Measurements from ENCODE around the gene AATF.

DNA sequence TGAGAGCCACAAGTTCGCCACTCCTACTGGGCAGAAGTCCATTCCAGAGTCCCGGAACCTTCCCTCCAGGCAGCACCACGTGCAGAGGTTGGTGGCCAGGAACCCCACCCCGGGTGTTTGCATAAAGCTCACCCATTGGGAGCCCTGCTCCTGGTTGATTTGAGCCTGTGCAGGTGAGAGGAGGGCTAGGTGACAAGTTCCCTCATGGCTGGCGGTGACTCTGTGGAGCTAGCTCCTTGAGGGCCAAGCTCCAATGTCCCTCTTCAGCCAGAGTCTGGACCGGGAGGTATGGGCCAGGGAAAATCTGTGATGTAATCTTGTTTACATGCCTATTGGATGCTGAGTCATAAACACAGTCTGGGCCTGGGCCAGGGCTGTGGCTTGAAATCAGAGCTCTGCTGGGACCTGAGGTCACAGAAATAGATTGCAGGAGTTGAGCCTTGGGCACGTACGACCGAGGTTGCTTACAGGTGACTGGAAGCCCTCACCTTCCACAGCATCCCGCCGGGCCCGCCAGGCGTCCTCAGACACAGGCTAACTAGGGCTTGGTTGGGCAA, 118.9 kb downstream of the AATF start:
- TF ChIP-seq, protein P1, sequence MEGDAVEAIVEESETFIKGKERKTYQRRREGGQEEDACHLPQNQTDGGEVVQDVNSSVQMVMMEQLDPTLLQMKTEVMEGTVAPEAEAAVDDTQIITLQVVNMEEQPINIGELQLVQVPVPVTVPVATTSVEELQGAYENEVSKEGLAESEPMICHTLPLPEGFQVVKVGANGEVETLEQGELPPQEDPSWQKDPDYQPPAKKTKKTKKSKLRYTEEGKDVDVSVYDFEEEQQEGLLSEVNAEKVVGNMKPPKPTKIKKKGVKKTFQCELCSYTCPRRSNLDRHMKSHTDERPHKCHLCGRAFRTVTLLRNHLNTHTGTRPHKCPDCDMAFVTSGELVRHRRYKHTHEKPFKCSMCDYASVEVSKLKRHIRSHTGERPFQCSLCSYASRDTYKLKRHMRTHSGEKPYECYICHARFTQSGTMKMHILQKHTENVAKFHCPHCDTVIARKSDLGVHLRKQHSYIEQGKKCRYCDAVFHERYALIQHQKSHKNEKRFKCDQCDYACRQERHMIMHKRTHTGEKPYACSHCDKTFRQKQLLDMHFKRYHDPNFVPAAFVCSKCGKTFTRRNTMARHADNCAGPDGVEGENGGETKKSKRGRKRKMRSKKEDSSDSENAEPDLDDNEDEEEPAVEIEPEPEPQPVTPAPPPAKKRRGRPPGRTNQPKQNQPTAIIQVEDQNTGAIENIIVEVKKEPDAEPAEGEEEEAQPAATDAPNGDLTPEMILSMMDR (IDR thresholded peaks at IDR 0.05), result no peak
- TF ChIP-seq EZH2 (IDR thresholded peaks at IDR 0.05; ENCODE audit: borderline replicate concordance, insufficient read depth, low read depth, low read length, poor library complexity, severe bottlenecking), result no peak

Measured in B cell (primary cell).